HG02943 (cell line): ENCODE results near the gene GLCCI1.
"Not testable (repeated sequence)": the region's sequence is repeated elsewhere in the genome, so short reads cannot be mapped to it uniquely, and the experiment has no call there.

ENCODE experiments used
- ATAC-seq: cut with Tn5 transposase; IDR thresholded peaks from one replicate; pipeline ENCODE4 v1.9.1; 2021; ENCODE audit warnings: mild to moderate bottlenecking, low read depth, moderate library complexity; ENCODE audit not compliant: unreplicated experiment

The GLCCI1 gene

GRCh38 chr7:8084836-8085235, 116.2 kb downstream of the GLCCI1 start:
- no peak for ATAC-seq

DNA sequence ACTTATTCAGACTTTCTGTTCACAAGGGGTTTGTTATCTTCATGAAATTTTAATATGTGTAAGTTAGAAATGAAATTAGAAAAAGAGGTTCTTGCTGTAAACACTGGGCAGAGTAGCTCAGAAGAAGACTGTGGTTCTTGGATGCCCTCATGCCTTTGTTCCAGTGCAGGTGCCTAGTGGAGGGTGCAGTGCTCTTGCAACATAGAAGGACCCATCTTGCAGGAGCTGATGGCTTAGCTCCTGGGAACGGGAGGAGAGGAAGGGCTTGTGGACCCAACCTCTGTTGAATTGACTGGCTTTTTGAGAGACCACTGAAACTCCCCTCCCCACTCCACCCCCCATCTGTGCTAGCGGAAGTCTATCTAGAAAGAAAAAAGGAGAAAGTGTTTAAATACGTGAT, 116.8 kb downstream of the GLCCI1 start:
- no peak for ATAC-seq

DNA sequence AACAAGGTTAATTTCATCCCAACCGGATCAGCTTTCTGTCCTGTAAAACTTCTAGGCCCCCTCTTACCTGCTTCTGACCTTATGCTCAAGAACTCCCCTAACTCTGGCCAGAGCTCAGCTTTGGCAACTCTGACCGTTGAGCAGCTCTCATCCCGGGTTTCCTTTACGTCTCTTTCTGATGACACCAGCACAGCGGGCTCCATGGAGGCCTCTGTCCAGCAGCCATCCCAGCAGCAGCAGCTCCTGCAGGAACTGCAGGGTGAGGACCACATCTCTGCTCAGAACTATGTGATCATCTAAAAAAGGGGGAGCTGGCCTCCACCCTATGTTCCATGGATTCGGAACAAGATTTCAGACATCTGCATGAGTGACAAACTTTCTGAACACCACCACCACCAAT, 117.6 kb downstream of the GLCCI1 start:
- no peak for ATAC-seq

DNA sequence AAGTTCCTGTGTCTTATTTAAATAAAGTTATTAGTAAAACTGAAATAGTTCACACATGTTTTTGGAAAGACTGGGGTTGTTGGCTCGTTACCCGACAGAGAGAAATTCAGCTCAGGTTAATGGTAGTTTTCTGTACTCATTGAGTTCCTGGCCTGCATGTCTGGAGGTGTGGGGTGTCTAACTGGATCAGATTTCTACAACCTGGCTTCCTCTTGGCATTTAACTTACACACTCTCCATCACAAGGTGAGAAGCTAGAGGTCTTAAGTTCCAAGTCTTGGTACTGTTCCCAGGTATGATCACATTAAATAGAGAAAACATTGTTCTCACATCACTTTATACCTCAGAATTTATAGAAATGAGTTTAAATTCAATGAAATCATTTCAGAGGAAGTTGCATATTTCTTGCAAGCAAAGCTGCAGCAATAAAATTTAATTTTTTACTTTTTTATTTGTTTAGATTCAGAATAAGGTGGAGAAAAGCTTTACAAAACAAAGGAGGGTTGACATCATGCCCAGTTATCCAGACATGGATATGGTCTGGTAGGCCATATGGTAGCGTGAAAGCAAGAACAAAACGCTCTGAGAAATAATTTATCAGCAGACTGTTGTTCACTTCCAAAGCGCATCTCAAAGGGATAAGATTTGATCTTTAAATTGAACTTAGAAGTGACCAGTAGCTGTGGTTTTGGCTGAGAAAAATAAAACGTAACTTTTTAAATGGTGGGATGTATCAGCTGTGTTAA, 120.6 kb downstream of the GLCCI1 start:
- no peak for ATAC-seq

DNA sequence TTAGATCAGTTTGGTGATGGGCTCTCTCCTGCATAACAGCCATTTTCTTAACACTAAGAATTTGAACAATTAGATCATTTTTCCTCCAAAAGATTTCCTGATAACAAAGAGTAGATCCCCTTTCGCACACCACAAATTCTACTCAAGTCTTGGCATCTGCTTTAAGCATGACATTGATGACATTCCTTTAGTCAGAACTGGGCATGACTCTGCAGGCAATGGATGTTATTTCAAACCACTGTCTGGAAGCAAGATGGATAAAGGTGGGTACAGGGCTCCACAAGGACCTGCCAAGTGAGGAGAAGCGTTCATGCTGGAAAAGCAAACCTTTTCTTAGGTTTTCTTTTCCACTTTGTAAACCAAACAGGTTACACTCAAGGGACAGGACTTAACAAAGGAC, 123.5 kb downstream of the GLCCI1 start:
- no peak for ATAC-seq

- ATAC-seq: no peak
These were observed 125.9 kb downstream of the GLCCI1 start for GRCh38 chr7:8094164-8095140.

DNA sequence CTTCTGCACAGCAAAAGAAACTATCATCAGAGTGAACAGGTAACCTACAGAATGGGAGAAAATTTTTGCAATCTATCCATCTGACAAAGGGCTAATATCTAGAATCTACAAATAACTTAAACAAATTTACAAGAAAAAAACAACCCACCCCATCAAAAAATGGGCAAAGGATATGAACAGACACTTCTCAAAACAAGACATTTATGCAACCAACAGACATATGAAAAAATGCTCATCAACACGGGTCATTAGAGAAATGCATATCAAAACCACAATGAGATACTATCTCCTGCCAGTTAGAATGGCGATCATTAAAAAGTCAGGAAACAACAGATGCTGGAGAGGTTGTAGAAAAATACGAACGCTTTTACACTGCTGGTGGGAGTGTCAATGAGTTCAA, 132.7 kb downstream of the GLCCI1 start:
- ATAC-seq: not testable (repeated sequence)

DNA sequence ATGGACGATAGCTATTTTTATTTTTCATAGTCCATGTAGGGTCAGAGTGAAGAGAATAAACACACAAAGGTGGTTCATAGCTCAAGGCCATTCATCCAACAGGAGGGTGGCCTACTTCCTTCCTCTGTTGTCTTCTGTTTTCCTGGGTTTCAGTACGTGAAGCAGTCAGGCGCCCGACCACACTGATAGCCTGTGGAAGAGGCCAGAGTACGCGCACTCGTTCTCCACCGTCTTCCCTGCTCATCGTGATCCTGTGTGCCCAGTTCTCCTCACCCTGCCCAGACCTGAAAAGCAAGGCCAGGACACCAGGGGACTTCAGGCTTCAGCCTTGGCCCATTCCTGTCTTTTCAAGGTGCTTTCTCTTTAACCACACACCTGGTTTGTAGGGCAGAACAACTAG, 134.7 kb downstream of the GLCCI1 start:
- ATAC-seq: no peak

DNA sequence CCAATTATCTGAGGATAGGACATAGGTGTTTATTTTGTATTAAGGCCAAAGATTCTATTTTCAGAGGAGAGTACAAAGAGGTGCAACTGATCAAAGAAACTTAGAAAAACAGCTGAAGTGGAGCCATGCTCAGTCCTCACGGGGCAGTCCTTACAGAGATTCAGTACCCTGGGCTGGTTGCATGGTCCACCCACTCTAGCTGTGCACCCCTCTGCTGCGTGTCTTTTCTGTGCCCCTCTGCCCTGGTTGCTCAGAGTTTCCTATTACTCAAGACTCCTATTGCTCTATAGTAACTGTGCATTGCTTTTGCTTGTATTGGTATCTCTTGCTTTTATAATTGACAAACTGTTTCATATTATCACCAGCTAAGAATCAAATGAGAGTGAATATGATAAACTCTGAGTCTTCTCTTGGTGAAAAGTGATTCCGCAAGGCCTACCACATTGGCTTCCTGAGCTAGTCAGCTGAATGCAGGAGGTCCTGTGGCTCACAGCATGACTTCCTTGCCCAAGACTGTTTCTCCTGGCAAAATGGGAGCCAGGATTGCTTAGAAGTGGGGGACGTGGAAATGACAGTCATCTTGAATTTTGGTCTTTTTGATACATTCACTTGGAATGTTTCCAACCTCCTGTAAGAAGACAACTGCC, 137.0 kb downstream of the GLCCI1 start:
- no peak for ATAC-seq

GRCh38 chr7:8109196-8110022, 140.8 kb downstream of the GLCCI1 start:
- ATAC-seq: no peak

DNA sequence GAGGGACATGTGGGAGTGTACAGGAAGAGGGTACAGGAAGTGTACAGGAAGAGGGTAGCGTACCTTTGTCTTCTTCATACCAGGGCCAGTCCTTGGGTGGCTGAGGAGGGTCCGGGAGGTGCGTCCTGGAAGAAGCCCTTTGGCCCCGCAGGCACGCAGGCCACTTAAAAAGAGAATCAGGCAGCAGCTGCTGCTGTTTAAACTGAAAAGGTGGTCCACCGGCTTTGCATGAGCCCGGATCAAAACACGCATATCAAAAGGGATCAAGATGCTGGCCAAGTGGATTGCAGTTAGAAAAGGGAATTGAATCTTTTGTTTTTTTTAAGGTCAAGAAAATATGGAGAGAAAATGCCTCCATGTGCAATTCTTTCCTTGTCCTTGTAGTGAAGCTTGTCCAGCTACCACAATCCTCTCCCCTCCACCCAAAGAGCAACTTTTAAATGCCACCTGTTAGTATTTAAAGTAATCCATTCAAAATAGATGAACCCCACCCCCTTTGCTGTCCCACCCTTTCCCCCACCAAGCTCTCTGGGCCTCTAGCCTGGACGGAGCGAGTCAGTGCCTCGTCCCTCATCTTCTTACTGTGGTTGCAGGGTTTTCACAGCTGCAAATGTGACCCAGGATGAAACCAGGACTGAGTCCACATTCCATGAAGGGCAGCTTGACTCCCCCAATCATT, 142.8 kb downstream of the GLCCI1 start:
- ATAC-seq: no peak

- ATAC-seq: no peak
These were observed 144.1 kb downstream of the GLCCI1 start for GRCh38 chr7:8112685-8113084.

DNA sequence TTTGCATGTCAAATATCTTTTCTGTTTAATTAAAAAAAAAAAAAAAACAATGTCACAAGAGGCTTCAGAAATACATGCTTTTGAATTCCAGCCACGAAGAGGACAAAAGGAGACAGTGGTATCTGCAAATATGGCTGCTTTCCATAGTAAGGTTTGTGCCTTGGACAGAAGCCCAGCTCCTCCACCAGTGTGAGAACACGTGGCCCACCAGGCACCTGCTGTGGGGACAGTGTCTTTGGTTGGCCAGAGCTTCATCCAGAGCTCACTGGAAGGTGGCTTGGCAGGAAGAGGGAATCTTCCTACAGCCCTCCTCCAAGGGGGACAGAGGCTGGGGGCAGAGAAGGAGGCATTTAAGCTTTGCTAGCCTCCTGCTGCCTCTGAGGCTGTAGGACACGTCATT, 144.6 kb downstream of the GLCCI1 start:
- no peak for ATAC-seq

DNA sequence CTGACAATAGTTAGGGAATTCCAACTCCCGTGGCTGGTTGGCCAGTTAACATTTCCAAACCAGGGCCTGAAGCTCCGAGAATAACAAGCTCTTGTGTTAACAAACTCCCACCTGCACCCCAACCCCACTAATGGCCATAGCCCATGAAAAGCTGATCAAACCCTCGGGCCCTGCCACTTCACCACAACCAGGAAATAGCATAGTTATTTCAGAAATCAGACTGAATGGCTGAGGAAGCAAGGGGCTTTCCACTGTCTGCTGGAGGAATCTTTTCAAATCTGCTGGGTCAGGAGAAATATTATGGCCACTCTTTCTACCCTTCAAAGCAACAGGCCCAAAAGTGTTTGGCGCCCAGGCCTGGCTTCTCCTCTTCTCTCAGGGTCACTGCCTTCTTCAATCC, 145.6 kb downstream of the GLCCI1 start:
- ATAC-seq: no peak

GRCh38 chr7:8115547-8116402, 147.2 kb downstream of the GLCCI1 start:
- ATAC-seq: peak; percentile 97

- ATAC-seq: no peak
These were observed 148.6 kb downstream of the GLCCI1 start for GRCh38 chr7:8117195-8117594.

- no peak for ATAC-seq
These were observed 150.7 kb downstream of the GLCCI1 start for GRCh38 chr7:8119262-8119661.

GRCh38 chr7:8120390-8121058, 151.9 kb downstream of the GLCCI1 start:
- no peak for ATAC-seq
